Fibroblast of lung (primary cell): ENCODE results near the gene MAP4K4. TPM values are rescaled to one million over a fixed set of nuclear protein-coding genes. Genes with fewer than 3 reads are reported as not detected.

Experiments used
- DNase-seq, 2 donors: peaks; one replicate each; pipeline versions ENCODE4 v3.0.0 to v3.0.0-alpha.2; 2010; ENCODE audit warnings: low read depth in 2 of 2
- H2AFZ ChIP-seq: 2 replicates; pipeline ENCODE4 v1.5.1; 2012; ENCODE audit warnings: low read length, control low read depth, inconsistent platforms
- H3K27ac ChIP-seq: 2 replicates; pipeline ENCODE4 v1.5.1; 2011; ENCODE audit warnings: low read length, control low read depth; ENCODE audit not compliant: insufficient read depth
- H3K27me3 ChIP-seq: 2 replicates; pipeline ENCODE4 v1.5.1; 2011; ENCODE audit warnings: mild to moderate bottlenecking, low read length; ENCODE audit not compliant: control insufficient read depth, insufficient read depth
- H3K36me3 ChIP-seq: 2 replicates; pipeline ENCODE4 v1.5.1; 2011; ENCODE audit warnings: low read length; ENCODE audit not compliant: control insufficient read depth, insufficient read depth
- H3K4me1 ChIP-seq: 2 replicates; pipeline ENCODE4 v1.5.1; 2011; ENCODE audit warnings: low read length; ENCODE audit not compliant: control insufficient read depth, insufficient read depth; ENCODE audit errors: extremely low read depth
- H3K4me2 ChIP-seq: 2 replicates; pipeline ENCODE4 v1.5.1; 2011; ENCODE audit warnings: low read length, control low read depth; ENCODE audit not compliant: insufficient read depth; ENCODE audit errors: extremely low read depth
- H3K4me3 ChIP-seq, 4 experiments: fragments of 200-600 bp in 1 of 4; sonication (generic) in 1 of 4; replicated peaks in 1 of 4; 2 replicates each; pipeline ENCODE4 v1.5.1; 2011 to 2016; ENCODE audit warnings: low read length in 4 of 4, low read depth in 3 of 4, mild to moderate bottlenecking in 3 of 4, control low read depth in 2 of 4, inconsistent platforms in 1 of 4, mixed read lengths in 1 of 4; ENCODE audit not compliant: insufficient read depth in 1 of 4; ENCODE audit errors: control extremely low read depth in 1 of 4
- H3K79me2 ChIP-seq: 2 replicates; pipeline ENCODE4 v1.5.1; 2012; ENCODE audit warnings: mild to moderate bottlenecking, low read length, inconsistent platforms; ENCODE audit not compliant: control insufficient read depth, insufficient read depth
- H3K9ac ChIP-seq: 2 replicates; pipeline ENCODE4 v1.5.1; 2011; ENCODE audit warnings: mild to moderate bottlenecking, low read length, control low read depth; ENCODE audit not compliant: insufficient read depth
- H3K9me3 ChIP-seq: 2 replicates; pipeline ENCODE4 v1.5.1; 2012; ENCODE audit warnings: low read depth, low read length; ENCODE audit not compliant: control insufficient read depth, insufficient read depth
- H4K20me1 ChIP-seq: 2 replicates; pipeline ENCODE4 v1.5.1; 2011; ENCODE audit warnings: low read length; ENCODE audit not compliant: control insufficient read depth, insufficient read depth; ENCODE audit errors: extremely low read depth
- CTCF ChIP-seq, 2 donors: IDR thresholded peaks in 1 of 2; conservative IDR thresholded peaks in 1 of 2; 1 replicate in 1 of 2; 2 replicates in 1 of 2; pipeline ENCODE4 v1.5.1; 2011 to 2012; ENCODE audit warnings: low read length in 2 of 2, control low read depth in 1 of 2, inconsistent platforms in 1 of 2, low read depth in 1 of 2, mild to moderate bottlenecking in 1 of 2
- EZH2 ChIP-seq: IDR thresholded peaks from 2 replicates; pipeline ENCODE4 v1.5.1; 2012; ENCODE audit warnings: low read length, control low read depth, mild to moderate bottlenecking; ENCODE audit errors: missing control alignments
- polyA plus RNA-seq, 2 donors: library from polyadenylated mRNA; depleted of rRNA in 1 of 2; stranded (reverse) in 1 of 2; unstranded in 1 of 2; fragments of >200 nt; gene quantifications; 2 replicates each; pipeline ENCODE4 v1.2.1, GENCODE V29; 2011 to 2012; ENCODE audit warnings: missing spikeins in 1 of 2
- total RNA-seq: library from RNA; depleted of rRNA; stranded (reverse); fragments of >200 nt; gene quantifications from 2 replicates; pipeline ENCODE4 v1.2.1, GENCODE V29; 2014

MAP4K4 gene
- total and polyA plus RNA-seq, 2 donors (not counting 1 experiment from before 2014, with no cell fraction given) = 113 to 164 TPM

GRCh38 chr2:101905746-101906336, 208.3 kb downstream of the MAP4K4 start:
- Histone ChIP-seq H2AFZ (no peak overlapping the region), H3K9me3 (no peaks in the 10 kb centered on the region), H3K4me2 (no peak overlapping the region), H3K36me3 (no peaks in the 10 kb centered on the region), H3K4me3 (no peak overlapping the region), H3K4me1 (no peaks in the 10 kb centered on the region), H3K9ac (no peak overlapping the region), H4K20me1 (no peaks in the 10 kb centered on the region), H3K27ac (no peak overlapping the region), H3K27me3 (no peaks in the 10 kb centered on the region), H3K79me2 (no peaks in the 10 kb centered on the region)
- no peak for DNase-seq
- no peak for TF ChIP-seq CTCF (conservative IDR thresholded peaks at IDR 0.05 in 1 of 2, IDR thresholded peaks at IDR 0.05 in 1 of 2; ENCODE audit: low read depth in 1 of 2, low read length in 2 of 2)
- TF ChIP-seq EZH2 = no peak

- no peaks in the 10 kb centered on the region for H3K9me3 ChIP-seq
- TF ChIP-seq EZH2 (no peak), CTCF (conservative IDR thresholded peaks at IDR 0.05 in 1 of 2, IDR thresholded peaks at IDR 0.05 in 1 of 2; ENCODE audit: low read depth in 1 of 2, low read length in 2 of 2) (no peak)
Observed at GRCh38 chr2:101909760-101910159, 212.3 kb downstream of the MAP4K4 start.

GRCh38 chr2:101912545-101912944, 215.0 kb downstream of the MAP4K4 start:
- no peak overlapping the region for H3K27ac ChIP-seq
- no peaks in the 10 kb centered on the region for H3K36me3 ChIP-seq
- no peaks in the 10 kb centered on the region for H3K79me2 ChIP-seq
- no peak for DNase-seq
- H3K4me3 ChIP-seq = no peak overlapping the region
- no peaks in the 10 kb centered on the region for H3K27me3 ChIP-seq
- no peaks in the 10 kb centered on the region for H3K9me3 ChIP-seq
- H4K20me1 ChIP-seq = no peaks in the 10 kb centered on the region
- TF ChIP-seq EZH2 (no peak), CTCF (conservative IDR thresholded peaks at IDR 0.05 in 1 of 2, IDR thresholded peaks at IDR 0.05 in 1 of 2; ENCODE audit: low read depth in 1 of 2, low read length in 2 of 2) (no peak)
- H3K4me1 ChIP-seq = no peaks in the 10 kb centered on the region
- no peak overlapping the region for H3K9ac ChIP-seq
- H3K4me2 ChIP-seq = no peak overlapping the region
- H2AFZ ChIP-seq = no peak overlapping the region

More at GRCh38 chr2:101909760-101910159, 212.3 kb downstream of the MAP4K4 start:
- no peak overlapping the region for H3K4me2 ChIP-seq
- H3K79me2 ChIP-seq = no peaks in the 10 kb centered on the region
- no peak overlapping the region for H3K27ac ChIP-seq
- no peak for DNase-seq
- H3K4me1 ChIP-seq = no peaks in the 10 kb centered on the region
- H4K20me1 ChIP-seq = no peaks in the 10 kb centered on the region
- H3K36me3 ChIP-seq = no peaks in the 10 kb centered on the region
- no peaks in the 10 kb centered on the region for H3K27me3 ChIP-seq
- H3K4me3 ChIP-seq = no peak overlapping the region
- H3K9ac ChIP-seq = no peak overlapping the region
- no peak overlapping the region for H2AFZ ChIP-seq
